Vagina (tissue), 2 donors: ENCODE data around the gene CHD5. TPM values are rescaled to one million over a fixed set of nuclear protein-coding genes. Genes with fewer than 3 reads are reported as not detected.

Experiments
- DNase-seq, 2 donors: peaks; one replicate each; pipeline ENCODE4 v3.0.0-alpha.2; 2017; ENCODE audit errors: extremely low spot score in 2 of 2
- H3K27ac ChIP-seq: fragments of 200-600 bp; sonication (generic); one replicate; pipeline ENCODE4 v1.5.1; 2019
- H3K27me3 ChIP-seq: fragments of 200-600 bp; sonication (generic); one replicate; pipeline ENCODE4 v1.5.1; 2019
- H3K36me3 ChIP-seq, 2 donors: fragments of 200-600 bp; sonication (generic); one replicate each; pipeline ENCODE4 v1.5.1; 2017 to 2019
- H3K4me1 ChIP-seq: fragments of 200-600 bp; sonication (generic); one replicate; pipeline ENCODE4 v1.5.1; 2019
- H3K4me3 ChIP-seq, 2 donors: fragments of 200-600 bp; sonication (generic); 1 replicate in 1 of 2; 2 replicates in 1 of 2; pipeline ENCODE4 v1.5.1; 2016 to 2019
- H3K9me3 ChIP-seq: fragments of 200-600 bp; sonication (generic); one replicate; pipeline ENCODE4 v1.5.1; 2019
- CTCF ChIP-seq, 3 experiments: fragments of 450-650 bp in 2 of 3; fragments of 200-600 bp in 1 of 3; sonication (generic) in 1 of 3; IDR thresholded peaks; one replicate each; pipeline ENCODE4 v1.5.1; 2017 to 2019; ENCODE audit warnings: antibody characterized with exemption in 3 of 3, mild to moderate bottlenecking in 2 of 3, moderate library complexity in 2 of 3
- POLR2A ChIP-seq, 2 donors: fragments of 450-650 bp; IDR thresholded peaks; one replicate each; pipeline ENCODE4 v1.6.1; 2017; ENCODE audit warnings: antibody characterized with exemption in 2 of 2, mild to moderate bottlenecking in 2 of 2, moderate library complexity in 2 of 2
- POLR2AphosphoS5 ChIP-seq, 2 donors: sonication (generic); formaldehyde crosslinking; IDR thresholded peaks; one replicate each; pipeline ENCODE4 v1.9.0; 2017; ENCODE audit warnings: antibody characterized with exemption in 2 of 2, mild to moderate bottlenecking in 2 of 2, low read depth in 1 of 2; ENCODE audit not compliant: insufficient read depth in 1 of 2
- intact Hi-C: fragments of 100-400 bp; cut with DNase I; formaldehyde crosslinking; loops from one replicate; pipeline ENCODE4 v1.15.1; 2023
- total RNA-seq: library from RNA; depleted of rRNA; stranded (reverse); fragments of >200 nt; gene quantifications from one replicate; pipeline ENCODE4 v1.2.3, GENCODE V29; 2016

Gene CHD5
- total RNA-seq, 1 donor from 2014 or later = 2.0 TPM

GRCh38 chr1:6124746-6125365 lies 55.3 kb downstream of the CHD5 start:
- no peaks in the 10 kb centered on the region for H3K36me3 ChIP-seq
- peaks cover 8% of the 10 kb centered on the region for H3K4me1 ChIP-seq
- no peaks in the 10 kb centered on the region for H3K9me3 ChIP-seq
- intact Hi-C loops = no loop called here
- H3K27me3 ChIP-seq = no peaks in the 10 kb centered on the region
- DNase-seq = no peak
- H3K27ac ChIP-seq = no peak overlapping the region
- TF ChIP-seq POLR2A (IDR thresholded peaks at IDR 0.05) (no peak), POLR2AphosphoS5 (IDR thresholded peaks at IDR 0.05; ENCODE audit: insufficient read depth in 1 of 2, low read depth in 1 of 2) (no peak), CTCF (IDR thresholded peaks at IDR 0.05) (no peak)
- no peak overlapping the region for H3K4me3 ChIP-seq

- Histone ChIP-seq H3K9me3 (no peaks in the 10 kb centered on the region), H3K4me1 (peaks cover 8% of the 10 kb centered on the region), H3K36me3 (no peaks in the 10 kb centered on the region), H3K27me3 (no peaks in the 10 kb centered on the region), H3K27ac (no peak overlapping the region), H3K4me3 (no peak overlapping the region)
- no peak for DNase-seq
- intact Hi-C loops = no loop called here
- no peak for TF ChIP-seq CTCF (IDR thresholded peaks at IDR 0.05)
- TF ChIP-seq POLR2AphosphoS5 (IDR thresholded peaks at IDR 0.05; ENCODE audit: insufficient read depth in 1 of 2, low read depth in 1 of 2) = no peak
- TF ChIP-seq POLR2A (IDR thresholded peaks at IDR 0.05) = no peak
Measured at GRCh38 chr1:6124341-6124740, 55.8 kb downstream of the CHD5 start.

GRCh38 chr1:6123816-6124215 lies 56.3 kb downstream of the CHD5 start:
- TF ChIP-seq CTCF (IDR thresholded peaks at IDR 0.05) = no peak
- no peak for TF ChIP-seq POLR2AphosphoS5 (IDR thresholded peaks at IDR 0.05; ENCODE audit: insufficient read depth in 1 of 2, low read depth in 1 of 2)
- TF ChIP-seq POLR2A (IDR thresholded peaks at IDR 0.05) = no peak
- Histone ChIP-seq H3K4me1 (peaks cover 8% of the 10 kb centered on the region), H3K9me3 (no peaks in the 10 kb centered on the region), H3K27ac (no peak overlapping the region), H3K27me3 (no peaks in the 10 kb centered on the region), H3K36me3 (no peaks in the 10 kb centered on the region), H3K4me3 (no peak overlapping the region)
- intact Hi-C loops = no loop called here
- no peak for DNase-seq

- TF ChIP-seq POLR2A (IDR thresholded peaks at IDR 0.05) (no peak), CTCF (IDR thresholded peaks at IDR 0.05) (no peak), POLR2AphosphoS5 (IDR thresholded peaks at IDR 0.05; ENCODE audit: insufficient read depth in 1 of 2, low read depth in 1 of 2) (no peak)
- H3K4me1 ChIP-seq = peaks cover 8% of the 10 kb centered on the region
- H3K9me3 ChIP-seq = no peaks in the 10 kb centered on the region
- no peak overlapping the region for H3K27ac ChIP-seq
- H3K36me3 ChIP-seq = no peaks in the 10 kb centered on the region
- no peak for DNase-seq
- intact Hi-C loops = no loop called here
- no peaks in the 10 kb centered on the region for H3K27me3 ChIP-seq
- H3K4me3 ChIP-seq = no peak overlapping the region
Measured at GRCh38 chr1:6123083-6123482, 57.0 kb downstream of the CHD5 start.

- DNase-seq = no peak
- no peaks in the 10 kb centered on the region for H3K36me3 ChIP-seq
- intact Hi-C loops = no loop called here
- H3K27me3 ChIP-seq = no peaks in the 10 kb centered on the region
- no peaks in the 10 kb centered on the region for H3K9me3 ChIP-seq
- no peak overlapping the region for H3K4me3 ChIP-seq
- no peak overlapping the region for H3K27ac ChIP-seq
- no peaks in the 10 kb centered on the region for H3K4me1 ChIP-seq
- TF ChIP-seq POLR2AphosphoS5 (IDR thresholded peaks at IDR 0.05; ENCODE audit: insufficient read depth in 1 of 2, low read depth in 1 of 2) (no peak), CTCF (IDR thresholded peaks at IDR 0.05) (no peak), POLR2A (IDR thresholded peaks at IDR 0.05) (no peak)
Measured at GRCh38 chr1:6121651-6122370, 58.3 kb downstream of the CHD5 start.
